ENCODE data around the gene TRMT112. TPM values are rescaled to one million over a fixed set of nuclear protein-coding genes. Genes with fewer than 3 reads are reported as not detected.
A peak's percentile ranks its signal among the peaks of the same experiment; 100 is the strongest.

Gene TRMT112
- total and polyA plus RNA-seq, 10 of the 15 experiments (the other 5 are each of a cell fraction or from before 2014, with no cell fraction given), result 212 to 455 (median 308) TPM

GRCh38 chr11:64333556-64333955, 16.2 kb upstream of the TRMT112 start:
- Histone ChIP-seq H2AFZ (ENCODE audit: control insufficient read depth, low read depth, low read length) (no peak overlapping the region), H3K4me3 (no peak overlapping the region), H3K9ac (ENCODE audit: control insufficient read depth, insufficient read depth, low read length) (no peak overlapping the region), H3K9me3 (replicated peaks; ENCODE audit: control insufficient read depth, insufficient read depth, low read length) (no peaks in the 10 kb centered on the region), H4K20me1 (ENCODE audit: control insufficient read depth, insufficient read depth) (no peaks in the 10 kb centered on the region), H3K79me2 (ENCODE audit: control insufficient read depth, insufficient read depth, low read length) (no peaks in the 10 kb centered on the region), H3K27me3 (replicated peaks in 1 of 2; ENCODE audit: control insufficient read depth in 2 of 2, insufficient read depth in 2 of 2, low read length in 1 of 2) (no peaks in the 10 kb centered on the region), H3K36me3 (ENCODE audit: control insufficient read depth in 2 of 2, insufficient read depth in 2 of 2, low read length in 1 of 2) (no peaks in the 10 kb centered on the region), H3K27ac (ENCODE audit: control insufficient read depth, insufficient read depth) (no peak overlapping the region), H3K4me2 (ENCODE audit: control insufficient read depth, insufficient read depth) (no peak overlapping the region), H3K4me1 (ENCODE audit: control insufficient read depth, insufficient read depth, low read length) (peaks cover 21% of the 10 kb centered on the region)
- TF ChIP-seq BHLHE40 (IDR thresholded peaks at IDR 0.05; ENCODE audit: borderline replicate concordance in 1 of 2, low read depth in 2 of 2, low read length in 1 of 2) (no peak), RAD51 (IDR thresholded peaks at IDR 0.05) (no peak), SP1 (IDR thresholded peaks at IDR 0.05; ENCODE audit: low read depth, low read length) (no peak), RUNX3 (IDR thresholded peaks at IDR 0.05; ENCODE audit: low read length) (no peak), RELA (IDR thresholded peaks at IDR 0.05; ENCODE audit: borderline replicate concordance, partially characterized antibody) (no peak), MEF2A (IDR thresholded peaks at IDR 0.05; ENCODE audit: insufficient read depth, low read depth, low read length) (no peak), TARDBP (IDR thresholded peaks at IDR 0.05; ENCODE audit: borderline replicate concordance) (no peak), KAT2A (conservative IDR thresholded peaks at IDR 0.05; ENCODE audit: control insufficient read depth, low read depth, low read length) (no peak), CEBPB (IDR thresholded peaks at IDR 0.05; ENCODE audit: borderline replicate concordance in 1 of 2, low read depth in 2 of 2, low read length in 2 of 2) (no peak), NFYB (IDR thresholded peaks at IDR 0.05; ENCODE audit: insufficient read depth, low read depth, low read length) (no peak), PML (IDR thresholded peaks at IDR 0.05; ENCODE audit: low read length) (no peak), ZNF274 (IDR thresholded peaks at IDR 0.05; ENCODE audit: insufficient read depth, insufficient read length) (no peak), NKRF (conservative IDR thresholded peaks at IDR 0.05) (no peak), E2F4 (IDR thresholded peaks at IDR 0.05; ENCODE audit: low read depth, low read length) (no peak)
- TF ChIP-seq, protein P1, sequence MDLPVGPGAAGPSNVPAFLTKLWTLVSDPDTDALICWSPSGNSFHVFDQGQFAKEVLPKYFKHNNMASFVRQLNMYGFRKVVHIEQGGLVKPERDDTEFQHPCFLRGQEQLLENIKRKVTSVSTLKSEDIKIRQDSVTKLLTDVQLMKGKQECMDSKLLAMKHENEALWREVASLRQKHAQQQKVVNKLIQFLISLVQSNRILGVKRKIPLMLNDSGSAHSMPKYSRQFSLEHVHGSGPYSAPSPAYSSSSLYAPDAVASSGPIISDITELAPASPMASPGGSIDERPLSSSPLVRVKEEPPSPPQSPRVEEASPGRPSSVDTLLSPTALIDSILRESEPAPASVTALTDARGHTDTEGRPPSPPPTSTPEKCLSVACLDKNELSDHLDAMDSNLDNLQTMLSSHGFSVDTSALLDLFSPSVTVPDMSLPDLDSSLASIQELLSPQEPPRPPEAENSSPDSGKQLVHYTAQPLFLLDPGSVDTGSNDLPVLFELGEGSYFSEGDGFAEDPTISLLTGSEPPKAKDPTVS (IDR thresholded peaks at IDR 0.05; ENCODE audit: low read depth, low read length), result no peak
- in situ Hi-C loops (cut with MboI) (no loop called here), intact Hi-C loops (cut with micrococcal nuclease; ENCODE audit: unreplicated experiment) (no loop called here)
- DNase-seq (ENCODE audit: low read depth, low spot score) (no peak), FAIRE-seq (peak; percentile 18), ATAC-seq (no peak)
- no TSS peak for BruUV-seq (replicated peaks)
- 70% methylated on average over 8 of the region's 8 CpGs for WGBS (ENCODE audit: insufficient coverage, insufficient replicate concordance, low lambda C conversion rate, missing lambda C conversion rate)
- ChIA-PET CTCF (interaction anchor here (6.5 to 14.7 kb wide), 3 partner anchors 15 to 29 kb away, joined by 43 to 228 read pairs (median 100); partner anchors contain the start of genes ESRRA, PRDX5 and TRMT112), SMC1A (ENCODE audit: uncharacterized antibody, unreplicated experiment) (interaction anchor here (0.7 to 6.4 kb wide), 4 partner anchors 9 to 33 kb away, joined by 3 to 71 read pairs (median 4); partner anchors contain the start of genes CATSPERZ, ESRRA, PRDX5 and TRMT112), RAD21 (ENCODE audit: unreplicated experiment) (interaction anchor here (1.9 to 4.2 kb wide), 3 partner anchors 16 to 29 kb away, joined by 6 to 86 read pairs (median 29); partner anchors contain the start of genes ESRRA, PRDX5 and TRMT112), POLR2A (interaction anchor here (0.6 to 2.7 kb wide), 5 partner anchors 10 to 445 kb away, joined by 3 to 11 read pairs (median 4); partner anchors contain the start of genes ESRRA, PRDX5 and TRMT112)

Measured in GM12878 (cell line).